NCI-H2171 treated with DMSO at 0.1 percent for 48 hours (cell line): ENCODE measurements around the gene AGL.
A peak's percentile ranks its signal among the peaks of the same experiment; 100 is the strongest.
"Not testable (repeated sequence)": the region's sequence is repeated elsewhere in the genome, so short reads cannot be mapped to it uniquely, and the experiment has no call there.

Experiments
- DNase-seq: peaks from one replicate; lab custom pipeline; 2025; lab: John Stamatoyannopoulos, UW

Gene AGL

GRCh38 chr1:99851850-99852454, 1.8 kb downstream of the AGL start:
- no peak for DNase-seq

GRCh38 chr1:99852648-99853047, 2.5 kb downstream of the AGL start:
- DNase-seq: no peak

- DNase-seq: no peak
These were observed 5.8 kb downstream of the AGL start for GRCh38 chr1:99855914-99856450.

- DNase-seq: not testable (repeated sequence)
These were observed 6.9 kb downstream of the AGL start for GRCh38 chr1:99857041-99857440.

GRCh38 chr1:99858286-99858685, 8.1 kb downstream of the AGL start:
- no peak for DNase-seq

GRCh38 chr1:99858881-99859280, 8.7 kb downstream of the AGL start:
- DNase-seq: no peak

GRCh38 chr1:99860703-99861102, 10.5 kb downstream of the AGL start:
- no peak for DNase-seq

GRCh38 chr1:99867682-99868081, 17.5 kb downstream of the AGL start:
- DNase-seq: no peak

GRCh38 chr1:99869304-99869703, 19.1 kb downstream of the AGL start:
- DNase-seq: no peak

GRCh38 chr1:99869723-99870122, 19.6 kb downstream of the AGL start:
- DNase-seq: no peak

- DNase-seq: no peak
These were observed 21.9 kb downstream of the AGL start for GRCh38 chr1:99872063-99872462.

- no peak for DNase-seq
These were observed 27.4 kb downstream of the AGL start for GRCh38 chr1:99877568-99877967.

- no peak for DNase-seq
These were observed 36.0 kb downstream of the AGL start for GRCh38 chr1:99886179-99886578.

- DNase-seq: no peak
These were observed 36.7 kb downstream of the AGL start for GRCh38 chr1:99886841-99887240.

GRCh38 chr1:99887890-99888289, 37.7 kb downstream of the AGL start:
- no peak for DNase-seq

GRCh38 chr1:99891997-99892396, 41.8 kb downstream of the AGL start:
- DNase-seq: no peak

GRCh38 chr1:99903278-99903677, 53.1 kb downstream of the AGL start:
- DNase-seq: not testable (repeated sequence)

- DNase-seq: no peak
These were observed 56.4 kb downstream of the AGL start for GRCh38 chr1:99906535-99906934.

- no peak for DNase-seq
These were observed 67.1 kb downstream of the AGL start for GRCh38 chr1:99917214-99917613.

- DNase-seq: no peak
These were observed 69.1 kb downstream of the AGL start for GRCh38 chr1:99919220-99919619.

GRCh38 chr1:99934801-99935200, 84.6 kb downstream of the AGL start:
- DNase-seq: no peak

- no peak for DNase-seq
These were observed 85.4 kb downstream of the AGL start for GRCh38 chr1:99935534-99935933.

- DNase-seq: no peak
These were observed 85.9 kb downstream of the AGL start for GRCh38 chr1:99936071-99936470.

- DNase-seq: peak; percentile 61
These were observed 92.6 kb downstream of the AGL start for GRCh38 chr1:99942723-99943122.
